ENCODE data around the gene SPDYC.

Gene SPDYC

GRCh38 chr11:65170058-65170534, at the start of gene SPDYC:
Gene SPDYC, plus strand, starts transcription at chr11:65170233. Its CDS starts 1,125 bp downstream, at chr11:65171358.
- no peak for DNase-seq (ENCODE audit: low read depth)

- DNase-seq (ENCODE audit: low read depth) = no peak
These were observed 49.2 kb upstream of the SPDYC start for GRCh38 chr11:65120831-65121230.

- DNase-seq (ENCODE audit: low read depth) = no peak
These were observed 48.6 kb upstream of the SPDYC start for GRCh38 chr11:65121447-65121864.

- DNase-seq (ENCODE audit: low read depth) = peak; percentile 98
These were observed 48.0 kb upstream of the SPDYC start, which contains the start of the genes FAU and MRPL49 for GRCh38 chr11:65121865-65122696. Gene FAU, minus strand, starts transcription at chr11:65122134. Its CDS starts 321 bp downstream, at chr11:65121813. Gene MRPL49, plus strand, starts transcription at chr11:65122321. Its CDS starts 26 bp downstream, at chr11:65122347.

- DNase-seq (ENCODE audit: low read depth) = no peak
These were observed 45.4 kb upstream of the SPDYC start for GRCh38 chr11:65124480-65125196.

GRCh38 chr11:65125197-65126056, 44.6 kb upstream of the SPDYC start:
- DNase-seq (ENCODE audit: low read depth) = no peak

GRCh38 chr11:65126624-65127274, 43.3 kb upstream of the SPDYC start:
- no peak for DNase-seq (ENCODE audit: low read depth)

GRCh38 chr11:65127473-65128181, 42.4 kb upstream of the SPDYC start:
- no peak for DNase-seq (ENCODE audit: low read depth)

GRCh38 chr11:65128182-65129145, 41.6 kb upstream of the SPDYC start:
- no peak for DNase-seq (ENCODE audit: low read depth)

GRCh38 chr11:65129649-65130441, 40.2 kb upstream of the SPDYC start:
- DNase-seq (ENCODE audit: low read depth) = no peak

GRCh38 chr11:65130631-65131416, 39.2 kb upstream of the SPDYC start:
- DNase-seq (ENCODE audit: low read depth) = no peak

- DNase-seq (ENCODE audit: low read depth) = no peak
These were observed 38.6 kb upstream of the SPDYC start for GRCh38 chr11:65131417-65131776.

GRCh38 chr11:65131895-65132237, 38.2 kb upstream of the SPDYC start:
- DNase-seq (ENCODE audit: low read depth) = no peak

GRCh38 chr11:65132238-65132987, 37.6 kb upstream of the SPDYC start:
- DNase-seq (ENCODE audit: low read depth) = no peak

GRCh38 chr11:65132988-65133700, 36.9 kb upstream of the SPDYC start:
- no peak for DNase-seq (ENCODE audit: low read depth)

GRCh38 chr11:65133724-65134123, 36.3 kb upstream of the SPDYC start:
- no peak for DNase-seq (ENCODE audit: low read depth)
